Progenitor cell of endocrine pancreas (in vitro differentiated cells): ENCODE data around the gene PCBP2. TPM values are rescaled to one million over a fixed set of nuclear protein-coding genes. Genes with fewer than 3 reads are reported as not detected.
A peak's percentile ranks its signal among the peaks of the same experiment; 100 is the strongest.
"Not testable (repeated sequence)": the region's sequence is repeated elsewhere in the genome, so short reads cannot be mapped to it uniquely, and the experiment has no call there.

Experiments used
- DNase-seq: peaks from one replicate; pipeline ENCODE4 v3.0.0; 2021; ENCODE audit warnings: low spot score; ENCODE audit not compliant: unreplicated experiment
- H3K27ac Mint-ChIP-seq: 2 replicates; pipeline ENCODE4 v1.8.0; 2021; ENCODE audit warnings: mild to moderate bottlenecking, moderate library complexity, mixed read lengths
- H3K27me3 Mint-ChIP-seq: 2 replicates; pipeline ENCODE4 v1.8.0; 2021; ENCODE audit warnings: mixed read lengths
- H3K36me3 Mint-ChIP-seq: 2 replicates; pipeline ENCODE4 v1.8.0; 2022; ENCODE audit warnings: mixed read lengths; ENCODE audit not compliant: insufficient read depth
- H3K4me1 Mint-ChIP-seq: 2 replicates; pipeline ENCODE4 v1.8.0; 2021; ENCODE audit warnings: low read depth, mixed read lengths
- H3K4me3 Mint-ChIP-seq: 2 replicates; pipeline ENCODE4 v1.8.0; 2021; ENCODE audit warnings: low read depth, mild to moderate bottlenecking, moderate library complexity, mixed read lengths
- H3K9me3 Mint-ChIP-seq: 2 replicates; pipeline ENCODE4 v1.8.0; 2021; ENCODE audit warnings: low read depth, mixed read lengths
- total RNA-seq: library from RNA; stranded (reverse); gene quantifications from 2 replicates; pipeline ENCODE4 v1.2.1, GENCODE V29; 2021
- TF ChIP-seq, protein P1 (sequence below): fragments of 200-600 bp; sonication (generic); IDR thresholded peaks from one replicate; pipeline ENCODE4 v1.5.0; 2021; ENCODE audit warnings: antibody characterized with exemption, mild to moderate bottlenecking; ENCODE audit not compliant: unreplicated experiment

The PCBP2 gene
- total RNA-seq, 1 donor from 2014 or later, result 1,400 TPM

DNA sequence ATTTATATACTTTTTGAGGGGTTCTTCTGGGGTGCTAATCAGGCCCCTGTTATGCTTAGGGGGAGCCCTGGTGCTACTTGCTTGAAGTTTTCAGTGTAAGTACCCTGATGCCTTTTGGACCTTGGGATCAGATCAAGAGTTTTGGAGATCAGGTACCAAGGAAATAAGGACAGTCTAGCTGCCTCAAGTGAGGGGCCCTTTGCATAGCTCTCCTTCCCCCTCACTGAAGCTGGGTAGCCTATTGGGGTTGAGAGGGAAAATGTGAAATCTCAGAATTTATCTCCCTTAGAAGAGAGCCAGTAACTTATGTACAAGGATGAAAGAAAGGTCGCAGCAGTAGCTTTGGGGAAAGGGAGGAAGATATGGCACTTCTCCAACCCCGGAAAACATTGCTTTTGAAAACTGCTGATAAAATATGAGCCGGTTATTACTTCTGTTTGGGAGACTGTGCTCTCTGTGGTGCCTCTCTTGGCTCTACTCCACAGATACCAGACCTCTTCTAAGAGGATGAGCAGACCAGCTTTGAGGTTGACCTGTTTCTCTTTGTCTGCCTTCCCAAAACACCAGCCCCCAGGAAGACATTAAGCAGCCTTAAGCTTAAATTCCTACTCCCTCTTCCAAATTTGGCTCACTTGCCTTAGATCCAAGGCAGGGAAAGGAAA lies 37.0 kb upstream of the PCBP2 start:
- Mint-ChIP-seq H3K9me3 (no peaks in the 10 kb centered on the region), H3K36me3 (peaks cover 9% of the 10 kb centered on the region), H3K4me3 (no peak overlapping the region), H3K27ac (no peak overlapping the region), H3K4me1 (peaks cover 15% of the 10 kb centered on the region), H3K27me3 (no peaks in the 10 kb centered on the region)
- TF ChIP-seq, protein P1, sequence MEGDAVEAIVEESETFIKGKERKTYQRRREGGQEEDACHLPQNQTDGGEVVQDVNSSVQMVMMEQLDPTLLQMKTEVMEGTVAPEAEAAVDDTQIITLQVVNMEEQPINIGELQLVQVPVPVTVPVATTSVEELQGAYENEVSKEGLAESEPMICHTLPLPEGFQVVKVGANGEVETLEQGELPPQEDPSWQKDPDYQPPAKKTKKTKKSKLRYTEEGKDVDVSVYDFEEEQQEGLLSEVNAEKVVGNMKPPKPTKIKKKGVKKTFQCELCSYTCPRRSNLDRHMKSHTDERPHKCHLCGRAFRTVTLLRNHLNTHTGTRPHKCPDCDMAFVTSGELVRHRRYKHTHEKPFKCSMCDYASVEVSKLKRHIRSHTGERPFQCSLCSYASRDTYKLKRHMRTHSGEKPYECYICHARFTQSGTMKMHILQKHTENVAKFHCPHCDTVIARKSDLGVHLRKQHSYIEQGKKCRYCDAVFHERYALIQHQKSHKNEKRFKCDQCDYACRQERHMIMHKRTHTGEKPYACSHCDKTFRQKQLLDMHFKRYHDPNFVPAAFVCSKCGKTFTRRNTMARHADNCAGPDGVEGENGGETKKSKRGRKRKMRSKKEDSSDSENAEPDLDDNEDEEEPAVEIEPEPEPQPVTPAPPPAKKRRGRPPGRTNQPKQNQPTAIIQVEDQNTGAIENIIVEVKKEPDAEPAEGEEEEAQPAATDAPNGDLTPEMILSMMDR, result no peak
- DNase-seq, result no peak

DNA sequence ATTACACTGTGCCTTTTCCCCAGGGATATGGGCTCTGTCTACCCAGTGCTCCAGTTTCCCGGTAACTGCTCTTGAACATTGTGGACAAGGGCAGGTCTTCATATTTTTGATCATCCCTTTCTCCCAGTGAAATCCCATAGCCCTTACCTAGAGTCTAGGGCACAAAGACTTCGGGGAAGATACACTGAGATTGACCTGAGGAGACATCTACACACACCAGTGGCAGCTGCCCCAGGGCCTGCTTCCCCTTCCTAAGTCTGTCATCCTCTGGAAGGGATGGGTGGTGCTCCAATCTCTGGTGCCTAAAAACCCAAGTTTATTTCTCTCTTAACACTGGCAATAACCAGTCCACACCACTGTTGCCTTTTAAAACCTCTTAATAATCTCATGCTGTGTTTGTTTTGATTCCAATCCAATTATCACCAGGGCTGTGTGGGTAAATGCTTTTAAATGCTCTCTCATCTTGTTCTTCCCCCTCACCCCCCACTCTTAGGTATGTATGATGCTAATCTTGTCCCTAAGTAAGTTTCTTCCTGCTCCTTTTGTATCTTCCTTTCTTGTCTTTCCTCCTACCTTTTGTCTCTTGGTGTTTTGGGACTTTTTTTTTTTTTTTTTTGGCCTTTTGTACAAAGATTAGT lies 36.0 kb upstream of the PCBP2 start:
- Mint-ChIP-seq H3K27ac (peak overlapping the region; percentile 67), H3K4me1 (peaks cover 22% of the 10 kb centered on the region)
- not testable (repeated sequence) for H3K27me3 Mint-ChIP-seq, H3K36me3 Mint-ChIP-seq, DNase-seq, H3K9me3 Mint-ChIP-seq, H3K4me3 Mint-ChIP-seq

DNA sequence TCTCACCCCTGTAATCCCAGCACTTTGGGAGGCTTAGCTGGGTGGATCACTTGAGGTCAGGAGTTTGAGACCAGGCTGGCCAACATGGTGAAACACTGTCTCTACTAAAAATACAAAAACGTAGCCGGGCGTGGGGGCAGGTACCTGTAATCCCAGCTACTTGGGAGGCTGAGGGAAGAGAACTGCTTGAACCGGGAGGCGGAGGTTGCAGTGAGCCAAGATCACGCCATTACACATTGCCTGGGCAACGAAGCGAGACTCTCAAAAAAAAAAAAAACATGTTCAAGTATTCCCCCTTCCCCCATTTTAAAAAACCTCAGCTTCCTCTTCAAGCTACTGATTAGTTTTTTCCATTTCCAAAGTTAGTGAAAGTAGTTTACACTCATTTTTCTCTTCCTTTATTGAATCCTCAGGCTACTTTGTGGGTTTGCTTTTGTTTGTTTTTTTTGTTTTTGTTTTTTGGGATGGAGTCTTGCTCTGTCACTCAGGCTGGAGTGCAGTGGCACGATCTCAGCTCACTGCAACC lies 34.5 kb upstream of the PCBP2 start:
- Mint-ChIP-seq H3K4me1 (peaks cover 27% of the 10 kb centered on the region), H3K27ac (peak overlapping the region; percentile 76)
- not testable (repeated sequence) for H3K27me3 Mint-ChIP-seq, H3K36me3 Mint-ChIP-seq, H3K4me3 Mint-ChIP-seq, H3K9me3 Mint-ChIP-seq, DNase-seq

DNA sequence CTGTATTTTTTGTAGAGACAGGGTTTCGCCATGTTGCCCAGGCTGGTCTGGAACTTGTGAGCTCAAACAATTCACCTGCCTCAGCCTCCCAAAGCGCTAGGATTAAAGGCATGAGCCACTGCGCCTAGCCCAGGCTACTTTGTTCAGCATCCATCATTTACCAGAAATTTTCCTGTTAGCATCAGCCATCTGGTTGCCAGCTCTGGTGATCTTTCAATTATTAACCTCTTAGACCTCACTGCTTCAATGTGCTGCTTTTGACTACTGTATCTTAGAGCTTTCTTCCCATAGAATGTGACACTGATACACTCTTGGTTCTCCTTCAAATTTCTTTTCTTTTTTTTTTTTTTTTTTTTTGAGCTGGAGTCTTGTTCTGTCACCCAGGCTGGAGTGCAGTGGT lies 33.7 kb upstream of the PCBP2 start:
- TF ChIP-seq, protein P1, result no peak
- Mint-ChIP-seq H3K27ac (peak overlapping the region; percentile 82), H3K9me3 (no peaks in the 10 kb centered on the region), H3K36me3 (peaks cover 3% of the 10 kb centered on the region), H3K4me1 (peaks cover 27% of the 10 kb centered on the region), H3K27me3 (no peaks in the 10 kb centered on the region), H3K4me3 (no peak overlapping the region)
- no peak for DNase-seq

DNA sequence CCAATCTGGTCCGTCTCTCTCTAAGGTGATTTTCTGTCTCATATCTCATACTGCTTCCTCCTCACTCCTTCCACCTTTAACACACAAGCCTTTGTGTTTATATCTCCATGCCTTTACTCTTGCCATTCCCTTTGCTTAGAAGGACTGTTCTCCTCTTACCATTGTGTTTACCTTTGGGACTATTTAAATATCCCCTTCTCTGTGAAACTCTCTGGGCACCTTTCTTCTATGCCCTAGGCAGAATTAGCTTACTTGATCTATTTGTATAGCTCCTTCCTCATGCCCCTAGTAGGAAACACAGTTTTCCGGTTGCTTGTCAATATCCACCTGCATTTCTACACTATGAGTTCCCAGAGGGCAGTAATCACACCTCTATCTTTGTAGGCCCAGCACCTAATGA lies 32.1 kb upstream of the PCBP2 start:
- Mint-ChIP-seq H3K9me3 (no peaks in the 10 kb centered on the region), H3K4me1 (peaks cover 42% of the 10 kb centered on the region), H3K27me3 (no peaks in the 10 kb centered on the region)

DNA sequence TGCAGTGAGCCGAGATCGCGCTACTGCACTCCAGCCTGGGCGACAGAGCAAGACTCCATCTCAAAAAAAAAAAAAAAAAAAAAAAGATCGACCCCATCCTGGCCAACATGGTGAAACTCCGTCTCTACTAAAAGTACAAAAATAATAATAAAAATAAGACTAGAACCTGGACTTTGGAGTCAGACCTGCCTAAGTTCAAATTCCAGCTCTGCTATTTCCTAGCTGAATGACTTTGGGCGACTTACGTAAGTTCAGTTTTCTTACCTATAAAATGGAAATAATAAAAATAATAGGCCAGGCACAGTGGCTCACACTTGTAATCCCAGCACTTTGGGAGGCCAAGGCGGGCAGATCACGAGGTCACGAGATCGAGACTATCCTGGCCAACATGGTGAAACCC lies 29.7 kb upstream of the PCBP2 start:
- H3K4me1 Mint-ChIP-seq, result peaks cover 61% of the 10 kb centered on the region
- DNase-seq, H3K4me3 Mint-ChIP-seq, H3K27ac Mint-ChIP-seq, H3K9me3 Mint-ChIP-seq, H3K27me3 Mint-ChIP-seq, H3K36me3 Mint-ChIP-seq: not testable (repeated sequence)

More for the DNA sequence above, 32.1 kb upstream of the PCBP2 start:
- no peak for DNase-seq
- Mint-ChIP-seq H3K4me3 (no peak overlapping the region), H3K36me3 (no peaks in the 10 kb centered on the region), H3K27ac (peak overlapping the region; percentile 89)
- TF ChIP-seq, protein P1, result no peak

DNA sequence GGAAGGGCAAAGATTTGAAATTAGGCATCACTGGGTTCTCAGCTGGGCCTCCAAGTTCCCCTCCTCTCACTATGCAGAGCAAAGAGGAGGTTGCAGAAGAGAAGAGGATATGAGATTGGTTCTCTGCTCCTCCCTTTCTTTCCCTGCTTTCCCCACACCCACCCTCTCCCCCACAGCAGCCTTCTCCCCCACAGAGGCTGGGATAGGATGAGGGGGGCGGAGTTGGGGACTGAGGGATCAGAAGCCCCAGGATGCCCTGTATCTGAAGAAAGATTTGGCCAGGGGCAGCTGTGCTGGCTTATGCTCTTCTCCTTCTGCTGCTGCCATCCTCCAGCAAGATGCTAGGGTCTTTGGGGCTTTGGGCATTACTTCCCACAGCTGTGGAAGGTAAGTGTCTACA lies 28.3 kb upstream of the PCBP2 start, which contains the start of gene AMHR2:
TSS of gene AMHR2 (plus strand) at position 259 of the 400 bp plus-strand sequence. CDS start at position 339, 80 bp downstream.
- Mint-ChIP-seq H3K9me3 (no peaks in the 10 kb centered on the region), H3K27ac (peak within 1 kb of the TSS; percentile 92), H3K36me3 (no peaks in the 10 kb centered on the region), H3K4me1 (peaks cover 68% of the 10 kb centered on the region), H3K27me3 (no peaks in the 10 kb centered on the region), H3K4me3 (peak within 1 kb of the TSS; percentile 68)
- TF ChIP-seq, protein P1, result no peak
- no peak for DNase-seq
